ENCODE results near the gene NXF3.

DNA sequence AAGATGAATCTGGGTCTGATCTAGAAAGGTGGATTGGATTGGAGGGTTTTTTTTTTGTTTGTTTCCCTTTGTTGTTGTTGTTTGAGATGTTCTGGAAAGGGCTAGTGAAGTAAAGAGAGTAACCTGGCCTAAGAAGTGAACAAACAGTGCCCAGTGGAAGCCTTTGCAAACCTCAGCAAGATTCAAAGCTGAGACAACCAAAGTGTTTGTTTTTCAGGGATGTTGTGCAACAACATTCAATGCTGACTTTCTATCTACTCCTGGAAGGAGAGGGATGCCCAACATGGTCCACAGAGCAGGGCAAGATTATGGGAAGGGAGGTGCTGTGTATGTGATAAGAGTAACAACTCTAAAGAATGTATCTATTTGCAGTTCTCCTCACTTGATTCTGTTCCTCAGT lies 40.3 kb downstream of the NXF3 start:
- TF ChIP-seq CSRNP3 (CRISPR knock-in tag; IDR thresholded peaks at IDR 0.05) (no peak), ZNF70 (CRISPR knock-in tag; IDR thresholded peaks at IDR 0.05) (no peak), ESRRG (CRISPR knock-in tag; IDR thresholded peaks at IDR 0.05) (no peak), ISL1 (CRISPR knock-in tag; IDR thresholded peaks at IDR 0.05) (no peak), ZC3H10 (CRISPR knock-in tag; IDR thresholded peaks at IDR 0.05) (no peak)
